Activated CD8-positive, alpha-beta T cell treated with anti-CD3 and anti-CD28 coated beads for 36 hours (primary cell): ENCODE results near the gene NELFB. TPM values are rescaled to one million over a fixed set of nuclear protein-coding genes. Genes with fewer than 3 reads are reported as not detected.

Experiments used
- ATAC-seq: fragments of 200-7000 bp; cut with Tn5 transposase; one replicate; pipeline ENCODE4 v1.10.0; 2021; ENCODE audit warnings: mild to moderate bottlenecking, moderate library complexity
- CTCF ChIA-PET: fragments of 350-600 bp; sonication (Branson Sonifier 250); formaldehyde crosslinking; loops from one replicate; lab custom pipeline; 2021; ENCODE audit warnings: antibody characterized with exemption; lab: Charles Lee
- POLR2A ChIA-PET: fragments of 350-600 bp; sonication (Branson Sonifier 250); formaldehyde crosslinking; loops from one replicate; lab custom pipeline; 2021; ENCODE audit warnings: antibody characterized with exemption; lab: Charles Lee
- DNase-seq: peaks from one replicate; pipeline ENCODE4 v3.0.0-alpha.2; 2020
- H3K27ac Mint-ChIP-seq: one replicate; pipeline ENCODE4 v1.8.0; 2021; ENCODE audit warnings: mild to moderate bottlenecking, mixed read lengths
- H3K27me3 Mint-ChIP-seq: one replicate; pipeline ENCODE4 v1.8.0; 2021; ENCODE audit warnings: mixed read lengths
- H3K36me3 Mint-ChIP-seq: one replicate; pipeline ENCODE4 v1.8.0; 2021; ENCODE audit warnings: low read depth, mixed read lengths
- H3K4me1 Mint-ChIP-seq: one replicate; pipeline ENCODE4 v1.8.0; 2021; ENCODE audit warnings: low read depth, mixed read lengths
- H3K4me3 Mint-ChIP-seq: one replicate; pipeline ENCODE4 v1.8.0; 2021; ENCODE audit warnings: mild to moderate bottlenecking, moderate library complexity, mixed read lengths
- H3K9me3 Mint-ChIP-seq: one replicate; pipeline ENCODE4 v1.8.0; 2021; ENCODE audit warnings: mixed read lengths
- intact Hi-C: fragments of 100-400 bp; cut with micrococcal nuclease; formaldehyde crosslinking; loops from one replicate; pipeline ENCODE4 v1.10.0; 2022
- total RNA-seq, 2 experiments: library from RNA; stranded (reverse); gene quantifications; one replicate each; pipeline ENCODE4 v1.2.3, GENCODE V29; 2021
- TF ChIP-seq, protein P1 (sequence below): fragments of 200-600 bp; IDR thresholded peaks from one replicate; pipeline ENCODE4 v1.8.0; 2022; ENCODE audit warnings: antibody characterized with exemption, mild to moderate bottlenecking

NELFB gene
- total RNA-seq, 2 experiments from 2014 or later = 50.9 to 54.3 TPM

GRCh38 chr9:137220317-137221094, 34.6 kb upstream of the NELFB start:
- H3K36me3 Mint-ChIP-seq = no peaks in the 10 kb centered on the region
- H3K4me3 Mint-ChIP-seq = peak overlapping the region; percentile 34
- ChIA-PET POLR2A (interaction anchor here (1.8 to 7.1 kb wide), 3 partner anchors 10 to 20 kb away, joined by 5 to 44 read pairs (median 9); partner anchors contain the start of genes NDOR1, TMEM203 and TUBB4B), CTCF (interaction anchor here (1.4 to 8.9 kb wide), 3 partner anchors 11 to 20 kb away, joined by 3 to 58 read pairs (median 8); no protein-coding TSS in a partner anchor)
- H3K27me3 Mint-ChIP-seq = no peaks in the 10 kb centered on the region
- no peak overlapping the region for H3K27ac Mint-ChIP-seq
- TF ChIP-seq, protein P1, sequence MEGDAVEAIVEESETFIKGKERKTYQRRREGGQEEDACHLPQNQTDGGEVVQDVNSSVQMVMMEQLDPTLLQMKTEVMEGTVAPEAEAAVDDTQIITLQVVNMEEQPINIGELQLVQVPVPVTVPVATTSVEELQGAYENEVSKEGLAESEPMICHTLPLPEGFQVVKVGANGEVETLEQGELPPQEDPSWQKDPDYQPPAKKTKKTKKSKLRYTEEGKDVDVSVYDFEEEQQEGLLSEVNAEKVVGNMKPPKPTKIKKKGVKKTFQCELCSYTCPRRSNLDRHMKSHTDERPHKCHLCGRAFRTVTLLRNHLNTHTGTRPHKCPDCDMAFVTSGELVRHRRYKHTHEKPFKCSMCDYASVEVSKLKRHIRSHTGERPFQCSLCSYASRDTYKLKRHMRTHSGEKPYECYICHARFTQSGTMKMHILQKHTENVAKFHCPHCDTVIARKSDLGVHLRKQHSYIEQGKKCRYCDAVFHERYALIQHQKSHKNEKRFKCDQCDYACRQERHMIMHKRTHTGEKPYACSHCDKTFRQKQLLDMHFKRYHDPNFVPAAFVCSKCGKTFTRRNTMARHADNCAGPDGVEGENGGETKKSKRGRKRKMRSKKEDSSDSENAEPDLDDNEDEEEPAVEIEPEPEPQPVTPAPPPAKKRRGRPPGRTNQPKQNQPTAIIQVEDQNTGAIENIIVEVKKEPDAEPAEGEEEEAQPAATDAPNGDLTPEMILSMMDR = no peak
- intact Hi-C loops = no loop called here
- ATAC-seq (no peak), DNase-seq (no peak)
- peaks cover 8% of the 10 kb centered on the region for H3K4me1 Mint-ChIP-seq
- H3K9me3 Mint-ChIP-seq = no peaks in the 10 kb centered on the region

DNA sequence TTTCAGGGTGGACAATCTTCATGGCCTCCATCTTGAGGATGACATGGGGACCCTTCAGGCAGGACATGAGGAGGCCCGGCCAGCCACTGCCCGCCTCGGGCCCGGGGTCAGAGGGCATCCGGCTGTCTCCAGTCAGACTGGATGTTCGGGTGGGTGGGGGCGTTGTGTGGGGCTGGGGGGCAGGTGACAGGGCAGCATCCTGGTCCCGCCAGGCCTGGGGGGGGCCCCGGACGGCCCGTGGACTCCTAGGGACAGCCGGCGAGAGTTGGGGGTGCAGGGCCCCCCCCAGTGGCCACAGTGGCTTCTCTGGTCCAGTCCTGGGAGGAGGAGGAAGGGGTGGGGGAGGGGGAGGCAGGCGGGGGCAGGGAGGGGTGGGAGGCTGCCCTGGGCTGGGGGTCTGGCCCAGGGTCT, 34.0 kb upstream of the NELFB start:
- Mint-ChIP-seq H3K9me3 (no peaks in the 10 kb centered on the region), H3K27me3 (no peaks in the 10 kb centered on the region), H3K4me3 (peak overlapping the region; percentile 34), H3K27ac (no peak overlapping the region), H3K36me3 (no peaks in the 10 kb centered on the region), H3K4me1 (peaks cover 8% of the 10 kb centered on the region)
- TF ChIP-seq, protein P1 = no peak
- CTCF ChIA-PET = interaction anchor here (1.4 to 8.9 kb wide), 3 partner anchors 12 to 20 kb away, joined by 3 to 58 read pairs (median 8); no protein-coding TSS in a partner anchor
- ATAC-seq (no peak), DNase-seq (no peak)
- intact Hi-C loops = no loop called here
- POLR2A ChIA-PET = interaction anchor here (1.8 to 7.1 kb wide), 3 partner anchors 11 to 20 kb away, joined by 5 to 44 read pairs (median 9); partner anchors contain the start of genes NDOR1, TMEM203 and TUBB4B

DNA sequence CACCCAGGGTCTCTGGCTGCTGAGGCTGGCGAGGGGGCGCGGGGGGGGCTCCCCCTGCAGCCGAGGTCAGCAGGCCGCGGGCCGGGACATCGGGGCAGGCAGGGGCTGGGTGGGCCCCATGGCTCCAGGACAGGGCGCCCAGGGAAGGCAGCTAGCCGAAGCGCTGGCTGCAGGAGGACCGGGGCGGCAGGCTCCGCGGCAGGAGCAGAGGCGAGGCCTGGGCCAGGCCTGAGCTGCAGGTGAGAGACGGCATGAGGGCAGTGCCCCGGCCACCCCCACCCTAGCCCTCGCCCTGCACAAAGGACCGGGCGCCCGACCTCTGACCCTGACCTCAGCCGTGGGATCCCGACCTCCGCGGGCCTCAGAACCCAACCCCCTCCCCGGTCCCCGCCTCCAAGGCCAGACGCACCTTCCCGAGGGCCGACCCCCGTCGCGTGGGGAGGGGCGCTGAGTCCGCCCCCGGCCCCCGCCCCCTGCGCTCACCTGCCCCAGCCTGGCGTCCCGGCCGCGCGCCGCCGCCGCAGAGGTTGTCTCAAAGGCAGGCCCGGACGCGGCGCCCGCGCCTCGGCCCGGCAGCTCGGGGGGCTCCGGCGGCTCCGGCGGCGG, 33.5 kb upstream of the NELFB start:
- Mint-ChIP-seq H3K4me3 (peak overlapping the region; percentile 24), H3K9me3 (no peaks in the 10 kb centered on the region), H3K27ac (no peak overlapping the region), H3K27me3 (no peaks in the 10 kb centered on the region), H3K4me1 (peaks cover 8% of the 10 kb centered on the region), H3K36me3 (no peaks in the 10 kb centered on the region)
- ATAC-seq = no peak
- intact Hi-C loops = no loop called here
- TF ChIP-seq, protein P1 = no peak
- CTCF ChIA-PET = interaction anchor here (1.4 to 8.9 kb wide), 4 partner anchors 12 to 155 kb away, joined by 3 to 58 read pairs (median 6); no protein-coding TSS in a partner anchor
- DNase-seq = peak; percentile 33
- POLR2A ChIA-PET = interaction anchor here (1.1 to 7.1 kb wide), 7 partner anchors 11 to 94 kb away, joined by 3 to 44 read pairs (median 9); partner anchors contain the start of genes NDOR1, TMEM203 and TUBB4B

- ATAC-seq (no peak), DNase-seq (peak; percentile 45)
- Mint-ChIP-seq H3K27me3 (no peaks in the 10 kb centered on the region), H3K4me1 (peaks cover 9% of the 10 kb centered on the region), H3K27ac (peak within 1 kb of the TSS; percentile 50), H3K4me3 (peak within 1 kb of the TSS; percentile 80), H3K9me3 (no peaks in the 10 kb centered on the region), H3K36me3 (no peaks in the 10 kb centered on the region)
- intact Hi-C loops = no loop called here
- POLR2A ChIA-PET = interaction anchor here (0.6 to 2.8 kb wide), 14 partner anchors 8 to 136 kb away, joined by 3 to 16 read pairs (median 6); partner anchors contain the start of genes MAN1B1, NDOR1, NELFB and TMEM203
- CTCF ChIA-PET = interaction anchor here (0.7 to 8.9 kb wide), 14 partner anchors 9 to 187 kb away, joined by 3 to 58 read pairs (median 3); partner anchors contain the start of gene GRIN1
- TF ChIP-seq, protein P1 = no peak
These were observed 32.7 kb upstream of the NELFB start, which contains the start of gene RNF208 for GRCh38 chr9:137222190-137223077. Gene RNF208, minus strand, starts transcription at chr9:137222240. Its CDS starts 1,028 bp downstream, at chr9:137221212.
